Transverse colon (tissue), 4 donors: Measurements from ENCODE around the gene CPNE4.

Source experiments
- CTCF ChIP-seq, 5 experiments: fragments of 200-600 bp in 3 of 5; fragments of 450-650 bp in 2 of 5; sonication (generic) in 3 of 5; IDR thresholded peaks; 1 replicate in 2 of 5; 2 replicates in 3 of 5; pipeline ENCODE4 v1.5.1; 2016 to 2017; ENCODE audit warnings: antibody characterized with exemption in 5 of 5, inconsistent platforms in 3 of 5, mild to moderate bottlenecking in 2 of 5, moderate library complexity in 1 of 5
- POLR2A ChIP-seq: fragments of 450-650 bp; IDR thresholded peaks from one replicate; pipeline ENCODE4 v1.6.1; 2016; ENCODE audit warnings: antibody characterized with exemption, mild to moderate bottlenecking, moderate library complexity
- POLR2AphosphoS5 ChIP-seq, 3 donors: sonication (generic); formaldehyde crosslinking; IDR thresholded peaks; one replicate each; pipeline ENCODE4 v1.6.1; 2016; ENCODE audit warnings: antibody characterized with exemption in 3 of 3

GRCh38 chr3:131973731-131974130, 61.1 kb downstream of the CPNE4 start:
- TF ChIP-seq CTCF (IDR thresholded peaks at IDR 0.05) (no peak), POLR2AphosphoS5 (IDR thresholded peaks at IDR 0.05) (no peak), POLR2A (no peak)
